Spleen (tissue), 7 donors: ENCODE data around the gene PI4K2A.

ENCODE experiments used
- CTCF ChIP-seq, 11 experiments: fragments of 200-600 bp in 7 of 11; fragments of 450-650 bp in 4 of 11; sonication (generic) in 4 of 11; IDR thresholded peaks in 8 of 11; conservative IDR thresholded peaks in 3 of 11; 1 replicate in 7 of 11; 2 replicates in 4 of 11; pipeline versions ENCODE4 v1.4.0 to v1.8.0; 2016 to 2021; ENCODE audit warnings: antibody characterized with exemption in 11 of 11, inconsistent platforms in 4 of 11, mild to moderate bottlenecking in 1 of 11
- POLR2A ChIP-seq, 3 donors: fragments of 450-650 bp; IDR thresholded peaks; one replicate each; pipeline ENCODE4 v1.5.1; 2017; ENCODE audit warnings: antibody characterized with exemption in 3 of 3, mild to moderate bottlenecking in 1 of 3
- POLR2AphosphoS5 ChIP-seq, 3 donors: sonication (generic); formaldehyde crosslinking; IDR thresholded peaks; one replicate each; pipeline ENCODE4 v1.5.1; 2017; ENCODE audit warnings: antibody characterized with exemption in 3 of 3
- donor health status: DM: no; HTN: no; CAD: no; lungs with moderate emphysema.
- donor health status: DM: no; HTN: no; CAD: no.
- donor health status: DM: no; HTN: no; CAD: no.

GRCh38 chr10:97713339-97713825, 72.9 kb downstream of the PI4K2A start, which contains the start of gene MARVELD1:
- TF ChIP-seq POLR2AphosphoS5 (IDR thresholded peaks at IDR 0.05) (peak in 2 of 3 donors; percentile 37 to 60), CTCF (IDR thresholded peaks at IDR 0.05 in 8 of 11, conservative IDR thresholded peaks at IDR 0.05 in 3 of 11) (no peak), POLR2A (IDR thresholded peaks at IDR 0.05) (no peak)
